OCI-LY1 (cell line): ENCODE measurements around the gene SSTR4.

Experiments
- EZH2 ChIP-seq: fragments of 200-600 bp; sonication (generic), shearing (Covaris generic); IDR thresholded peaks from 2 replicates; pipeline ENCODE4 v1.8.0; 2017; ENCODE audit warnings: borderline replicate concordance, mixed run types, mild to moderate bottlenecking, antibody characterized with exemption, low read length, moderate library complexity, mixed read lengths
- TF ChIP-seq, protein P1 (sequence below): fragments of 200-600 bp; sonication (generic), shearing (Covaris generic); IDR thresholded peaks from 2 replicates; pipeline ENCODE4 v1.5.1; 2017; ENCODE audit warnings: mild to moderate bottlenecking, antibody characterized with exemption, low read length, moderate library complexity, mixed read lengths

DNA sequence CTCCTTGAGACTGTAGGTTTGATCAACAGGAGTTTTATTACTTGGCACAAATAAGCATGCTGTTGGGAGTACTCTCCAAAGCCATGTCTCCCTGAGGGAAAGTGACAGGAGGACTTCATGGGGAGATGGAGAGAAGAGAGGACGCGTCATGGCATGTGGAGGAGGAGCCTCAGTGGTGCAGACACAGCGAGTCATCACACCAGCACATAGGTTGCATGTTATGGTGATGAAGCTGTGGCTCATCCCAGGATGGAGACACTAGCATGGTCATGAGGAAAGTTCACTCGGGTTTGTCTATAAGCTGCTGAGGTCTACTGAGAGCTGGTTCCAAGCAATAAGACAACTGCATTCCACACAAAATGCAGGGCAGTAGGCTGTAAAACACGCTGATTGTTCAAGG, 13.2 kb upstream of the SSTR4 start:
- TF ChIP-seq, protein P1, sequence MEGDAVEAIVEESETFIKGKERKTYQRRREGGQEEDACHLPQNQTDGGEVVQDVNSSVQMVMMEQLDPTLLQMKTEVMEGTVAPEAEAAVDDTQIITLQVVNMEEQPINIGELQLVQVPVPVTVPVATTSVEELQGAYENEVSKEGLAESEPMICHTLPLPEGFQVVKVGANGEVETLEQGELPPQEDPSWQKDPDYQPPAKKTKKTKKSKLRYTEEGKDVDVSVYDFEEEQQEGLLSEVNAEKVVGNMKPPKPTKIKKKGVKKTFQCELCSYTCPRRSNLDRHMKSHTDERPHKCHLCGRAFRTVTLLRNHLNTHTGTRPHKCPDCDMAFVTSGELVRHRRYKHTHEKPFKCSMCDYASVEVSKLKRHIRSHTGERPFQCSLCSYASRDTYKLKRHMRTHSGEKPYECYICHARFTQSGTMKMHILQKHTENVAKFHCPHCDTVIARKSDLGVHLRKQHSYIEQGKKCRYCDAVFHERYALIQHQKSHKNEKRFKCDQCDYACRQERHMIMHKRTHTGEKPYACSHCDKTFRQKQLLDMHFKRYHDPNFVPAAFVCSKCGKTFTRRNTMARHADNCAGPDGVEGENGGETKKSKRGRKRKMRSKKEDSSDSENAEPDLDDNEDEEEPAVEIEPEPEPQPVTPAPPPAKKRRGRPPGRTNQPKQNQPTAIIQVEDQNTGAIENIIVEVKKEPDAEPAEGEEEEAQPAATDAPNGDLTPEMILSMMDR = no peak
- no peak for TF ChIP-seq EZH2
